ENCODE results near the gene C15orf62.

Gene C15orf62

DNA sequence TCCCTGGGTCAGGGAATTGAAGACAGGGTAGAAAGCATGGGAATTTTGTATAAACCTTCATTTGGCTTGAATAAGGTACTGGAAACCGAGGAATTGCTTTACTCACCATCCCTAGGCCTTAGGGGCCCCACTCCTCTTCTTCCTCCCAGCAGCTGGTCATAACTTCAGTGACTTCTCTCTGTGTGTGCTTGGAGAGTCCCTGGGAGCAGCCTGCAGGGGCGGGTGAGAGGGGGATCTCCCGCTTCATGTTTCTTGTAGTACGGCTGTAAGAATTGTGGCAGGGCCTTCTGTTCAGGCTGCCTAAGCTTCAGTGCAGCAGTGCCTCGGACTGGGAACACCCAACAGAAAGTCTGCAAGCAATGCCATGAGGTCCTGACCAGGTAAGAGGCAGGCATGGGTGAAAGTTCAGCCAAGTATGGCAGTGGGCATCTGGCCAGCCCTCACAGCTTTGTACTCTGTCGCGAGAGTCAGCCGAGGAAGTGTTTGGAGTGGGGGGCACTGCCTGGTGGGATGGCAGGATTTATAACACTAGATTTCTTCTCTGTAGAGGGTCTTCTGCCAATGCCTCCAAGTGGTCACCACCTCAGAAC is 39.2 kb downstream of the C15orf62 start:
- H3K4me1 ChIP-seq (ENCODE audit: control insufficient read depth in 1 of 2, insufficient read depth in 2 of 2, low read length in 2 of 2): peaks cover 3 to 9% of the 10 kb centered on the region in 2 experiments
- no peak overlapping the region for H4K8ac ChIP-seq (ENCODE audit: low read depth, low read length)
- no peak overlapping the region for H2BK120ac ChIP-seq (ENCODE audit: insufficient read depth, low read length, poor library complexity)
- no peak overlapping the region for H3K4me2 ChIP-seq (ENCODE audit: low read length)
- H3K27ac ChIP-seq (ENCODE audit: low read depth, low read length): no peak overlapping the region
- peaks cover 7% of the 10 kb centered on the region for H3K79me2 ChIP-seq (ENCODE audit: control insufficient read depth, insufficient read depth, low read length, poor library complexity)
- no peak overlapping the region for H3K4ac ChIP-seq (ENCODE audit: low read depth, low read length)
- H2AFZ ChIP-seq (ENCODE audit: insufficient read depth, low read length, poor library complexity): no peak overlapping the region
- H3K23ac ChIP-seq (ENCODE audit: low read length): no peak overlapping the region
- no peak overlapping the region for H2AK5ac ChIP-seq (ENCODE audit: low read length)
- peaks cover 10% of the 10 kb centered on the region for H3K79me1 ChIP-seq (ENCODE audit: low read length)
- H3K36me3 ChIP-seq (ENCODE audit: control insufficient read depth in 1 of 2, insufficient read depth in 2 of 2, low read length in 2 of 2): peaks cover 16 to 19% of the 10 kb centered on the region in 2 experiments
- no peak overlapping the region for H2BK12ac ChIP-seq (ENCODE audit: low read length)
- H3K27me3 ChIP-seq (ENCODE audit: insufficient read depth, low read length): no peaks in the 10 kb centered on the region
- DNase-seq: no peak
- peaks cover 3% of the 10 kb centered on the region for H3K9me3 ChIP-seq (ENCODE audit: insufficient read depth, low read depth, low read length)
- H4K91ac ChIP-seq (ENCODE audit: low read depth, low read length): no peak overlapping the region
- no peak overlapping the region for H3K18ac ChIP-seq (ENCODE audit: low read length)
- no CpG with 5 or more reads among the region's 8 CpGs for WGBS (ENCODE audit: extremely low coverage, insufficient coverage, insufficient read length)
- no peak overlapping the region for H3K9ac ChIP-seq (ENCODE audit: low read length)
- H3K4me3 ChIP-seq (ENCODE audit: low read depth, low read length): no peak overlapping the region
- no peak overlapping the region for H4K12ac ChIP-seq (ENCODE audit: low read depth, low read length)
- no peak overlapping the region for H2BK5ac ChIP-seq (ENCODE audit: low read depth, low read length, poor library complexity)
- no peak overlapping the region for H3K14ac ChIP-seq (ENCODE audit: low read length)

DNA sequence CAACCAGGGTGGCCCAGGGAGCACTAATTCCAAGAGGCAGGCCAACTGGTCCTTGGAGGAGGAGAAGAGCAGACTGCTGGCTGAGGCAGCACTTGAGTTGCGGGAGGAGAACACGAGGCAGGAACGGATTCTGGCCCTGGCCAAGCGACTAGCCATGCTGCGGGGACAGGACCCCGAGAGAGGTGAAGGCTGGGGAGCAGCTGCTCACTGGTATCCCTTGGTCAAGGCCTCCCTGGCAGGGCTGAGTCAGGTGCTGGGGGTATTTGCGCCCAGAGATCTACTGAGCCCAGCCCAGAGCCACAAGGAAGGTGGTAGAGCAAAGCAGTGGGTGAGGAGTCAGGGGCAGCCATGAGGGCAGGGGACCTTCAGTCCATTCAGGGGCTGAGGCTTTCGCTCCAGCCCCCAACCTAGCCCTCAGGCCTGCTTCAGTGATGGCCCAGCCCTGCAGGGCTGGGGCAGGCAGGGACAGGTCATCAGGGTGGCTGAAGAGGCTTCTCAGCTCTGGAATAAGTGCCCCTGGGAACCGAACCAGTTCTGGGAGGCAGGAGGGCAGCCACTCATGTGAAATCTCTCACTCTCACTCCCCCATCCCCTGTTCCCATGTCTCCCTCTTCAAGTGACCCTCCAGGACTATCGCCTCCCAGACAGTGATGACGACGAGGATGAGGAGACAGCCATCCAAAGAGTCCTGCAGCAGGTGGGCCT is 43.1 kb downstream of the C15orf62 start:
- Histone ChIP-seq H3K4ac (ENCODE audit: low read depth, low read length) (no peak overlapping the region), H3K18ac (ENCODE audit: low read length) (no peak overlapping the region), H2AFZ (ENCODE audit: insufficient read depth, low read length, poor library complexity) (no peak overlapping the region), H3K27me3 (ENCODE audit: insufficient read depth, low read length) (no peaks in the 10 kb centered on the region), H3K9ac (ENCODE audit: low read length) (no peak overlapping the region), H3K4me1 (ENCODE audit: control insufficient read depth in 1 of 2, insufficient read depth in 2 of 2, low read length in 2 of 2) (peaks cover 8 to 9% of the 10 kb centered on the region in 2 experiments), H3K79me1 (ENCODE audit: low read length) (peaks cover under 1% of the 10 kb centered on the region), H3K4me2 (ENCODE audit: low read length) (no peak overlapping the region), H4K8ac (ENCODE audit: low read depth, low read length) (no peak overlapping the region), H4K12ac (ENCODE audit: low read depth, low read length) (no peak overlapping the region), H2BK120ac (ENCODE audit: insufficient read depth, low read length, poor library complexity) (no peak overlapping the region), H3K27ac (ENCODE audit: low read depth, low read length) (no peak overlapping the region), H3K23ac (ENCODE audit: low read length) (no peak overlapping the region), H3K4me3 (ENCODE audit: low read depth, low read length) (no peak overlapping the region), H3K14ac (ENCODE audit: low read length) (no peak overlapping the region), H2BK12ac (ENCODE audit: low read length) (no peak overlapping the region), H3K9me3 (ENCODE audit: insufficient read depth, low read depth, low read length) (no peaks in the 10 kb centered on the region), H2BK5ac (ENCODE audit: low read depth, low read length, poor library complexity) (no peak overlapping the region), H3K79me2 (ENCODE audit: control insufficient read depth, insufficient read depth, low read length, poor library complexity) (no peaks in the 10 kb centered on the region), H2AK5ac (ENCODE audit: low read length) (no peak overlapping the region), H4K91ac (ENCODE audit: low read depth, low read length) (no peak overlapping the region), H3K36me3 (ENCODE audit: control insufficient read depth in 1 of 2, insufficient read depth in 2 of 2, low read length in 2 of 2) (peaks cover 19 to 23% of the 10 kb centered on the region in 2 experiments)
- no peak for DNase-seq
- no CpG with 5 or more reads among the region's 12 CpGs for WGBS (ENCODE audit: extremely low coverage, insufficient coverage, insufficient read length)

DNA sequence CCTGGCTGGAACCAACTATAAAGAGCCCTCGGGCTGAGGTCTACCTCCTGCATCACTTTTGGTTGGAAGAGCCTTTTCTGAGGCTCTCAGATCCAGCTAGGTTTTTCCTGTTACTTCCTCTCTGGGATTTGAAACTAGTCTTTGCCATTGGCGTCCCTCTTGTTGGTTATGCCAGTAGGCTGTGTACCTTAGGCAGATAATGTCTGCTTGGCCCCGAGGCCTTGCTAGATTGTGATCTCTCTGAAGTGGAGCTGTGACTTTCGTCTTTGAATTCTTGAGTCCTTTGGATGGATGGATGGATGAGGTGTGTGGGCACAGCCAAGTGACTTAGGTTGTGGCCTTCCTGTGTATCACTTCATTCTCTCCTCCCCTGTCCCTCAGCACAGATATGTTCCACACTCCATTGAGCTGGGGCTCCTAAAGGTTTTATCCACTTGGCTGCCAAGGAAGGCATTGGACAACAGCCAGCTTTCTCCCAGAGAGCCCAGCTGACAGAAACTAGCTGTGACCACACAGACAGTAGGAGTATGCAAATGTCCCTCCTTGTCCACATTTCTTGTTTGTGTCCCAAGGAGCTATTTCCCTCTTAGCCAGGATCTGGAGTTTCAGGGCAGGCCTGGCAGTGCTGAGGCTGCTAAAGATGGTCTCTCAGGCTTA is 45.4 kb downstream of the C15orf62 start:
- Histone ChIP-seq H3K9ac (ENCODE audit: low read length) (no peak overlapping the region), H3K4ac (ENCODE audit: low read depth, low read length) (no peak overlapping the region), H3K36me3 (ENCODE audit: control insufficient read depth in 1 of 2, insufficient read depth in 2 of 2, low read length in 2 of 2) (peaks cover 15 to 21% of the 10 kb centered on the region in 2 experiments), H3K79me1 (ENCODE audit: low read length) (no peaks in the 10 kb centered on the region), H3K4me3 (ENCODE audit: low read depth, low read length) (no peak overlapping the region), H3K14ac (ENCODE audit: low read length) (no peak overlapping the region), H4K8ac (ENCODE audit: low read depth, low read length) (no peak overlapping the region), H3K27me3 (ENCODE audit: insufficient read depth, low read length) (no peaks in the 10 kb centered on the region), H2BK12ac (ENCODE audit: low read length) (no peak overlapping the region), H3K4me2 (ENCODE audit: low read length) (no peak overlapping the region), H4K91ac (ENCODE audit: low read depth, low read length) (no peak overlapping the region), H2BK120ac (ENCODE audit: insufficient read depth, low read length, poor library complexity) (no peak overlapping the region), H3K27ac (ENCODE audit: low read depth, low read length) (no peak overlapping the region), H3K79me2 (ENCODE audit: control insufficient read depth, insufficient read depth, low read length, poor library complexity) (no peaks in the 10 kb centered on the region), H3K9me3 (ENCODE audit: insufficient read depth, low read depth, low read length) (no peaks in the 10 kb centered on the region), H2AFZ (ENCODE audit: insufficient read depth, low read length, poor library complexity) (no peak overlapping the region), H3K23ac (ENCODE audit: low read length) (no peak overlapping the region), H2BK5ac (ENCODE audit: low read depth, low read length, poor library complexity) (no peak overlapping the region), H3K18ac (ENCODE audit: low read length) (no peak overlapping the region), H2AK5ac (ENCODE audit: low read length) (no peak overlapping the region), H3K4me1 (ENCODE audit: control insufficient read depth in 1 of 2, insufficient read depth in 2 of 2, low read length in 2 of 2) (peaks cover 5 to 8% of the 10 kb centered on the region in 2 experiments), H4K12ac (ENCODE audit: low read depth, low read length) (no peak overlapping the region)
- WGBS (ENCODE audit: extremely low coverage, insufficient coverage, insufficient read length): no CpG with 5 or more reads among the region's 4 CpGs
- peak in 1 of 2 donors; percentile 46 for DNase-seq

DNA sequence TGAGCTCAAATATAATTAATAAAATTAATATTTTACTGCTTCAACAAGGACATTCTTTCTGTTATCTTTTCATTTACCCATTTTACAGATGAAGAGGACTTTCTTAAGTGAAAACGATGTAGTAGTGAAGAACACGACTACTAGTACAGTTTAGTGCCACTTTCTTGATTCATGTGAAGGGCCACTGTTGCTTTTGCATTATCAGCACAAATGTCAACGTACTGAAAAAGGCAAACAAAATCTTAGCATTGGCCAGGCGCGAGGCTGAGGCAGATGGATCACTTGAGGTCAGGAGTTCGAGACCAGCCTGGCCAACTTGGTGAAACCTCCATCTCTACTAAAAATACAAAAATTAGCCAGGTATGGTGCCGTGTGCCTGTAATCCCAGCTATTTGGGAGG is 49.3 kb downstream of the C15orf62 start:
- H3K9me3 ChIP-seq (ENCODE audit: insufficient read depth, low read depth, low read length): no peaks in the 10 kb centered on the region
- H3K14ac ChIP-seq (ENCODE audit: low read length): no peak overlapping the region
- no peaks in the 10 kb centered on the region for H3K79me2 ChIP-seq (ENCODE audit: control insufficient read depth, insufficient read depth, low read length, poor library complexity)
- no peak overlapping the region for H4K8ac ChIP-seq (ENCODE audit: low read depth, low read length)
- H3K9ac ChIP-seq (ENCODE audit: low read length): no peak overlapping the region
- no peak overlapping the region for H3K23ac ChIP-seq (ENCODE audit: low read length)
- no peaks in the 10 kb centered on the region for H3K79me1 ChIP-seq (ENCODE audit: low read length)
- H3K18ac ChIP-seq (ENCODE audit: low read length): no peak overlapping the region
- H2AK5ac ChIP-seq (ENCODE audit: low read length): no peak overlapping the region
- no peak overlapping the region for H3K4me3 ChIP-seq (ENCODE audit: low read depth, low read length)
- no peak overlapping the region for H2BK120ac ChIP-seq (ENCODE audit: insufficient read depth, low read length, poor library complexity)
- no peak overlapping the region for H2AFZ ChIP-seq (ENCODE audit: insufficient read depth, low read length, poor library complexity)
- peaks cover 5 to 8% of the 10 kb centered on the region in 2 experiments for H3K4me1 ChIP-seq (ENCODE audit: control insufficient read depth in 1 of 2, insufficient read depth in 2 of 2, low read length in 2 of 2)
- H3K36me3 ChIP-seq (ENCODE audit: control insufficient read depth in 1 of 2, insufficient read depth in 2 of 2, low read length in 2 of 2): peaks cover 0 to 6% of the 10 kb centered on the region in 2 experiments
- H2BK5ac ChIP-seq (ENCODE audit: low read depth, low read length, poor library complexity): no peak overlapping the region
- no peaks in the 10 kb centered on the region for H3K27me3 ChIP-seq (ENCODE audit: insufficient read depth, low read length)
- H3K4ac ChIP-seq (ENCODE audit: low read depth, low read length): no peak overlapping the region
- DNase-seq: no peak
- no peak overlapping the region for H3K4me2 ChIP-seq (ENCODE audit: low read length)
- no peak overlapping the region for H3K27ac ChIP-seq (ENCODE audit: low read depth, low read length)
- no peak overlapping the region for H4K12ac ChIP-seq (ENCODE audit: low read depth, low read length)
- no peak overlapping the region for H4K91ac ChIP-seq (ENCODE audit: low read depth, low read length)
- no CpG with 5 or more reads among the region's 7 CpGs for WGBS (ENCODE audit: extremely low coverage, insufficient coverage, insufficient read length)
- no peak overlapping the region for H2BK12ac ChIP-seq (ENCODE audit: low read length)

All from trophoblast cell (in vitro differentiated cells and primary cell).